Activated CD8-positive, alpha-beta memory T cell treated with anti-CD3 and anti-CD28 coated beads for 24 hours (primary cell): ENCODE data around the gene MYL2.

Source experiments
- DNase-seq: peaks from one replicate; pipeline ENCODE4 v3.0.0-alpha.2; 2020

The MYL2 gene

GRCh38 chr12:110888256-110888991 is 32.0 kb downstream of the MYL2 start:
- DNase-seq = no peak

GRCh38 chr12:110885152-110885840 is 35.1 kb downstream of the MYL2 start:
- no peak for DNase-seq

- no peak for DNase-seq
These were observed 37.1 kb downstream of the MYL2 start for GRCh38 chr12:110883251-110883650.

GRCh38 chr12:110880651-110881050 is 39.7 kb downstream of the MYL2 start:
- DNase-seq = no peak

DNA sequence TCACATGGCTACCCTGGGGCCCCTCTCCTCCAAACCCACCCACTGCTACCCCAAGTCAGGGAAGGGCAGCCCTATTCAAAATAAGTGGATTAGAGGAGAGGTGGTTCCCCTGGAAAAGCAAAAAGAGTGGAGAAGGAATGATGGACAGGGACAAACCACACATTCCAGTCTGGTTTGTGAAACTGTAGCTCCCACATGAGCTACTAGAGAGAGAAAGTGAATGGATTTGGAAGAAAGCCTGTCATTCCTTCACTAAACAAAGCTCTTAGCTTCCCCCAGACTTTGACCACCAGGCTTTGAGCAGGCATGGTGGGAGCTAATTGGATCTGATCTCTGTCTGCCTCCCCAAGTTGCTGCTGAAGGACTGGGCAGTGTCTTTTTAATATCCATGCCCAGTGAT is 45.6 kb downstream of the MYL2 start:
- DNase-seq = no peak

DNA sequence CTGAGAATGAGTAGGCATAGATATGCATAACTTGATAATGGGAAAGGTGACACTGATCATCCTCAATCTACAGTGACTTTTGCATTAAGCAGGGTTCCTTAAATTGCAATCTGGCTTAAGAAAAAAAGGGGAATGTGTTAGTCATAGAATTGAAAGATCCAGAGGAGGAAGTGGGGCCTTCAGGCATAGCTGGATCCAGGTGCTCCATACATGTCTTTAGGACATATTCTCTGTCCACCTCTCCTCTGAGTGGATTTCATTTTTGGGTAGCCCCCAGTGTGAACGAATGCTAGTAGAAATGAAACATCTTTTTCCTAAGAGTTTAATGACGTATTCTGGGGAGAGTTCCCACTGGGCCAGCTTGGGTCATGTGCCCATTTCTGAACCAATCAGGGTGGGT is 46.0 kb downstream of the MYL2 start:
- no peak for DNase-seq

DNA sequence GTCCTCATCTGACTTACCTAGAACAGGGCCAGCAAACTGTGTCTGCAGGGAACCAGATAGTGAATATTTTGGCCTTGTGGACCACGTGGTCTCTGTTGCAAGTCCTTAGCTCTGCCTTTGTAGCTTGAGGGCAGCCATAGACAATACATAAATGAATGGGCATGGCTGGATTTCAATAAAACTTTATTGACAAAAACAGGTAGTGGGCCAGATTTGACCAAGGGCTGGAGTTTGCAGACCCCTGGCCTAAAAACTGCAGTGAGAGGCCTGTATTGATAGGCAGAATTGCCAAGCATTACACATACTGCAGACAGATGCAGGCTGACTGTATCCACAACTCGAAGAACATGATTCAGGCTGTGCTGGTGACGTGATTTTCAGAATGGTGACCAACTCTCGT is 48.3 kb downstream of the MYL2 start:
- no peak for DNase-seq

GRCh38 chr12:110869803-110870202 is 50.6 kb downstream of the MYL2 start:
- no peak for DNase-seq

GRCh38 chr12:110869026-110869425 is 51.4 kb downstream of the MYL2 start:
- no peak for DNase-seq

- no peak for DNase-seq
These were observed 54.9 kb downstream of the MYL2 start for GRCh38 chr12:110865521-110865920.

GRCh38 chr12:110863161-110863560 is 57.2 kb downstream of the MYL2 start:
- no peak for DNase-seq

DNA sequence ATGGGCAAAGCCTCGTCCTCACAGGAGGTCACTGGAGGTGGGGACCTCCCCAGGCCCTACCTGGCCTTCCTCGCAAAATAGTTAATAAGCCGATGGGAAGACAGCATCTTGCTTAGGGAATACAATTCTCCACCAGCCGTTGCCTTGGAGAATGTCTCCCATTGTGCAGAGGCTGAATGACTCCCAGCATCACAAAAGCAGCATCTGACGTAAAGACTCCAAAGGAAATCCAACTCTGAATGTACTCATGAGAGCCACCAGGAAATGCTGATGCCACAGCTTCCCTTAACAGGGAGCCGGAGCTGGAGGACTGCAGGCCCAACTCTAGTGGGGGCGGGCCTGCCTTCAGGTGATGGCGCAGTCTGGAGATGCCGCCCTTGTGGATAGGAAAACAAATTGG is 58.0 kb downstream of the MYL2 start:
- no peak for DNase-seq

DNA sequence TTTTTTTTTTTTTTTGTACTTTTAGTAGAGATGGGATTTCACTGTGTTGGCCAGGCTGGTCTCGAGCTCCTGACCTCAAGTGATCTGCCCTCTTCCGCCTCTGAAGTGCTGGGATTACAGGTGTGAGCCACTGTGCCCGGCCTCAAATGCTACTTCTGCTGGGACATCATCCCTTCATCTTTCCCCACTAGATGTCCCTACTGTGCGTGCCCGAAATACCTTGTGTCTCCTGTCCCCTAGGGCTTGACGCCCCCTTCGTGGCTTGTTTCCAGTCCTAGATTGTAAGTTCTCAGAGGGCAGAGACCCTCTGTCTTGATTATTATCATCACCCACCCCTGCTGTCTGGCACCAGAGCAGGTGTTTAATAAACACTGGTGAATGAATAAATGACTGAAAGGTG is 58.6 kb downstream of the MYL2 start:
- no peak for DNase-seq
